Transverse colon (tissue), 4 donors: Measurements from ENCODE around the gene SMG6.

ENCODE experiments used
- CTCF ChIP-seq, 5 experiments: fragments of 200-600 bp in 3 of 5; fragments of 450-650 bp in 2 of 5; sonication (generic) in 3 of 5; IDR thresholded peaks; 1 replicate in 2 of 5; 2 replicates in 3 of 5; pipeline ENCODE4 v1.5.1; 2016 to 2017; ENCODE audit warnings: antibody characterized with exemption in 5 of 5, inconsistent platforms in 3 of 5, mild to moderate bottlenecking in 2 of 5, moderate library complexity in 1 of 5
- POLR2A ChIP-seq: fragments of 450-650 bp; IDR thresholded peaks from one replicate; pipeline ENCODE4 v1.6.1; 2016; ENCODE audit warnings: antibody characterized with exemption, mild to moderate bottlenecking, moderate library complexity
- POLR2AphosphoS5 ChIP-seq, 3 donors: sonication (generic); formaldehyde crosslinking; IDR thresholded peaks; one replicate each; pipeline ENCODE4 v1.6.1; 2016; ENCODE audit warnings: antibody characterized with exemption in 3 of 3

- TF ChIP-seq CTCF (IDR thresholded peaks at IDR 0.05) (no peak), POLR2AphosphoS5 (IDR thresholded peaks at IDR 0.05) (peak in 2 of 3 donors; percentile 18 to 25), POLR2A (no peak)
Observed at GRCh38 chr17:2071455-2072281, 231.9 kb downstream of the SMG6 start.
